HG02970 (cell line): Measurements from ENCODE around the gene DHFR2.
"Not testable (repeated sequence)": the region's sequence is repeated elsewhere in the genome, so short reads cannot be mapped to it uniquely, and the experiment has no call there.

Experiments used
- ATAC-seq: cut with Tn5 transposase; IDR thresholded peaks from one replicate; pipeline ENCODE4 v1.9.1; 2021; ENCODE audit warnings: mild to moderate bottlenecking, moderate library complexity, moderate number of reproducible peaks; ENCODE audit not compliant: unreplicated experiment, low FRiP score

The DHFR2 gene

DNA sequence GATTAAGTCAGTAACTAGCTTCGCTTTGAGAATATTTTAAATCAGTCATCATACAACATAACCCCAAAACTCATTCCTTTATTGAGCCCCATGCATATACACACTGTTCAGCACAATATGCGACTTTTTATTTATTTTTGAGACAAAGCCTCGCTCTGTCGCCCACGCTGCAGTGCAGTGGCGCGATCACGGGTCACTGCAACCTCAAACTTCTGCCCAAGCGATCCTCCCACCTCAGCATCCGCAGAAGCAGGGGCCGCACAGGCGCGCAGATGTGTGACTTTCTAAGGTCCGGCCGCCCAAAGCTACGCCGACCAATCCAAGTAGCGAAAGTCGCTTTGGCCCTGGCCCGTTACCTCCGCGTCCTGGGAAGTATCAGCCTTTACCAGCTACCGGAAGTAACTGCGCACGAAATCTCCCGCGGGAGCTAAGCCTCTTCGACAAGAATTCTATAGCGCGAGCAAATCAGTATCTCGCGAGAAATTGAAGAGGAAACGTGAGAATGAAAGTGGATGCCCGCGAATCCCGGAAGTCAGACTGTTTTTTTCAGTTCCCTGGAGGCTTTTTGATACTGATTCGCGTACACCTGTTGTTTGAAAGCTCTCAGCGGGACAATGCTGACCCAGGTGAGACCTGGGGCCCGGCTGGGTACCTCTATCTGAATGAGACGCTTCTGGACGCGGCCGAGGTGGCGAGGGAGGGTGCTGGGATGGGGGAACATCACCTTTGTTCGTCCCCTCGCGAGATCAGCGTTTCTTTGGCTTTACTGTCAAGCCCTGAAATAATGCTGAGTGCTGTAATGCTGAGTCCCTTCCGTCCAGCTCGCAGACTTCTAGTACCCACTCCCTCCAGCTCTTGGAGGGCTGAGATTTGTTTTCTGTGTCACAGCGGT is at the start of gene DHFR2, which contains the start of gene NSUN3:
TSS of gene DHFR2 (minus strand) at position 404 of the 892 bp plus-strand sequence. CDS start 1,405 bp downstream, outside the sequence.
TSS of gene NSUN3 (plus strand) at position 549 of the 892 bp plus-strand sequence. CDS start at position 615, 66 bp downstream.
- peak; percentile 97 for ATAC-seq

DNA sequence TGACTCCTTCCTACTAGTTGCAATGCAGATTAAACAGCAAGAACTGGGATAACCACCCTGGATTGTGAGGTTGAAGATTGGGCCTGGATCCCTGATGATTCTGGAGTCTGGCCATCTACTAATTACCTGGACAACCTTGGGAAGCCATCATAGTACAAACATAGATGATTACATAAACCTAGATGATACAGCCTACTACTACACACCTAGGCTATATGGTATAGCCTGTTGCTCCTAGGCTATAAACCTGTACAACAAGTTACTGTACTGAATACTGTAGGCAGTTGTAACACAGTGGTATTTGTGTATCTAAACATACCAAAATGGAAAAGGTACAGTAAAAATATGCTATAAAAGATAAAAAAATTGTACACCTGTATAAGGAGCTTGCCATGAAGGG is 48.1 kb upstream of the DHFR2 start:
- no peak for ATAC-seq

DNA sequence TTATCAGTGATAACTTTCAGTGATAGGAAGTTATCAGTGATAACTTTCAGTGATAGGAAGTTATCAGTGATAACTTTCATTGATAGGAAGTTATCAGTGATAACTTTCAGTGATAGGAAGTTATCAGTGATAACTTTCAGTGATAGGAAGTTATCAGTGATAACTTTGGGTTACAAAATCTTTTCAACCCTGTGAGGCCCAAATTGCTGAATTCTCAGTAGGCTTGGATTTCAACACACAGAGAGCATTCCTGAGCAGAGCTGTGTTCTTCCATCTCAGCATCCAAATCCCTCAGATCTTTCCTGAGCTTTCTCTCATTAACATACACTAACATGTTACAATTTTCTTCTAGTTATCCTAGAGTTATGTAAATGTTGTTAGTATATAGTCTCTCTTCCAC is 47.5 kb upstream of the DHFR2 start:
- ATAC-seq: not testable (repeated sequence)

DNA sequence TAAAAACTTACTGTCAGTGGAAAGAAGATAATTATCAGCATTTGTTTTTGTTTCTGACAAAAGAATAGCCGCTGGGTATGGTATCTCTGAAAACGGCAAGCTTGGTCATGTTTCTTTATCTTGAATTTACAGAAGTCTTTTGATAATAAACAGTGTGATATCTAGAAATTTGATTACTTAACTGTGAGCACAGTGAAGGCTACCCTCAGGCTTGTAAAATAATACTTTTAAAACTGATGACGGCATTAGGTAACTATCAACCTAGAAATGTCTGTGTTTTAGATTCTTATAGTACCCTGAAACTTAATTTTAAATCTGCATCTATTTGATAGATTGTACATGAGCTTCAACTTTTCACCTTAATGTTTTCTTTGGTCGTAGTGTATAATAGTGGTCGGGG is 43.6 kb upstream of the DHFR2 start:
- ATAC-seq: no peak

DNA sequence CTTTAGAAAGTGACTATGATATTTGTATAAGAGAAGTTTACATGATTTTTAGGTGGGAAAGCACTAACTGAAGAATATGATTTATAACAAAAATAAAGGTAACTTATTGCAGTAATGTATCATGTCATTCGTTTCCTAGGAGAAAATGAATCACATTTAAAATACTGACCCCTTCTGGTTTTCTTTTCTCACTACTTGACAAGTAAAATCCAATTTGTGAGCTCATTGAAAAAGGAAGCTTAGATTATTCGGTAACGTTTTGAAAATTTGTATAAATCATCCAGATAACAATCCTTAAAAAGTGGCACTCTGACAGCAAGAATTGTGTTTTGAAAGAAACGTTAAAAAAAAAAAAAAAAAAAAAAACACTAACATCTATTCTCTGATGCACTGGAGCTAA is 39.1 kb upstream of the DHFR2 start:
- ATAC-seq: no peak

DNA sequence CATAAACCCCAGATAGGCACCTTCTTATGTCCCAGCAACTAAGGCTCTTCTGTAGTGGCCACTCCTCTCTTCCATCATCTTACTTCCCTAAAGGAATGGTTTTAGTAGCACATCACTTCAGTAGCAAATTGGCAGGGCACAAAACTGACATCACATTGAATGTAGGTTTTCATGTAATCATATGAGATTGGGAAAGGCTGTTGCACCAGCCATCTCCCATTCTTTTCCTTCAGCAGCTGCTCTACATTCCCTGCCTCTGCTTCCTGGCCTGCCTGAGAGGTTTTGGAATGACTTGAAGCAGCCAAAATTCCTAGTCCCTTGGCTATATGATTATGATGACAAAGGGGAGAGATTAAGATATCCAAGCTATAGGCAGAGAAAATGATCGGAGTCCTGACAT is 36.6 kb upstream of the DHFR2 start:
- ATAC-seq: no peak

DNA sequence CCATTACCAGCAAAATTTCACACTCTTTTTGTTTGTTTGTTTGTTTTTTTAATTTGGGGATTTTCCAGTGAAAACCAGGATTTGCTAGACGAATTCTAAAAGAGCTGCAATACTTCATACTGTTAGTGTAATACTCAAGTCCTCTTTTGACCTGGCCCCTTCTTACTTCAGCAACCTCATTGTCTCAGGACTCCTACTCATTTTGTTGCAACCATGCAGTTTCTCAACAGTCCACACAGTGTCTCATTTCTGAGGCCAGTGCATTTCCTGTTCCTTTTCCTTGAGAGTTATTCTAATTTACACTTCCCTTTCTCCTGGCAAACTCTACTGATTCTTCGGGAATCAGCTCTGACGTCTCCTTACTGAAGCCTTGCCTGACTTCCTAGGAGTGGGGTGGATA is 35.7 kb upstream of the DHFR2 start:
- no peak for ATAC-seq

DNA sequence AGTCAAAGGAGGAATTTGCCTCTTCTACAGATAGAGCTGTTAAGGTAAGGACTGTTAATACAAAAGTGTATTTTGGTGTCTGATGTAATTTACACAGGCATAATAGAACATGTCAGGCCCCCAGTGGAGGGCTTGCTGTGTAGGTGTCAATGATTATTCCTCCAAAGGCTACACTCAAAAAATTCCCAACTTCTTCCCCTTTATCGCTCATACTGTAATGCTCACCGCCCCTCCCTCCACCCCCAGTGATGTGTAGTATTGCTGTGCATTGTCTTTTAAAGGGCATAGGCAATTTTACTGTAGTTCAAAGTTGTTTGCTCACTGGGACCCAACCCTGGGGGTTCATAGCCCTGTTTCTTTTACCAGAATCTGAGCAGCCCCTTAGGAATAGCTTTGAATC is 32.4 kb upstream of the DHFR2 start:
- no peak for ATAC-seq

DNA sequence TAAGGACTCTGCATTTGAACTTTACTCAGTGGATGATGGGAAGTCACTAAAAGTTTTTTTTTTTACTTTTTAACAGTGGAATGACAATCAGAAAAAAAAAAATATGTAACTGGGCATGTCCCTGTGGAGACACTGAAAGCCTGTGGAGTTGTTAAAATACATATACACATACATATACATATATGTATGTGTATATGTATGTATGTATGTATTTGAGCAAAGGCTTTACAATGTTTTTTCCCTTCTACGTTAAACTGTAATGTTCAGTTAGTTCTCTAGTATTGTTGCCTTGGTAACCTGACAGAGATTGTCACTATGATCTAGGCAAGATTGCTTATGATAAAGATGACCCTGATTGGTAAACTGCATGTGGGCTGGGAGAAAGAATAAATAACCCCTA is 30.4 kb upstream of the DHFR2 start:
- no peak for ATAC-seq

DNA sequence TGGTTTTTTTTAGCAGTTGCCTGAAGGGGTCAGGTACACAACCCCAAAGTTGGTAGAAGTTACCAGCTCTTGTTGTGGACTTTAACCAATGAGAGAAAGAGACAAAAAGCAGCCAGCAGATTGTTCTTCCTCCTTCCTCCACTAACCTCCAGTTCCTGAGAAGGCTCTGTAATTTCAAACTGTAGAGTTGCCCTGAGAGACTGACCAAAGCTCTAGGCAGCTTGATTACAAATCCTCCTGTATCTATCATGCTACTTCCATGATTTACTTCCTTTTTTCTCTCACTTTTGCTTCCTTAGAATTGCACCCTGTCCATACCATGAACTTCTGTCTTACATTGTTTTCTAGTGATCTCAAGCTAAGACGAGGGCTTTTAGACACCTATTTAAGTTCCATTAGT is 29.4 kb upstream of the DHFR2 start:
- no peak for ATAC-seq

DNA sequence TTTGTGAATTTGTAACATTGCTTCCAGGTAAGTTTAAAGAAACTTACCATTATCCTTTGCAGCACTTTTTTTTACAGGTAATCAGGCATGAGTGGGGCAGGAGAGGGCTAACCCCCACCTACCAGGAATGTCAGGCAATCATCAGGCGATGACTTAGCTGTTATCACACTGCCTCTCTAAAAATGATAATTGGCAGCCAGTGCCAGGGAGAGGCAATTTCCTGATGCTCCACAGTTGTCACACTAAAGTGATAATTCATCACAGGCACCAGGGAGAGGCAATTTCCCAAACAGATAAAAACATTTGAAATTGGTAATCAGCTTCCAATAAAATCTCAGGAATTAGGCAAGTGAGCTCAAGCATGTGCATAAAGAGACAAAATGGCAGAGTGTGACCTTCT is 26.4 kb upstream of the DHFR2 start:
- ATAC-seq: no peak

DNA sequence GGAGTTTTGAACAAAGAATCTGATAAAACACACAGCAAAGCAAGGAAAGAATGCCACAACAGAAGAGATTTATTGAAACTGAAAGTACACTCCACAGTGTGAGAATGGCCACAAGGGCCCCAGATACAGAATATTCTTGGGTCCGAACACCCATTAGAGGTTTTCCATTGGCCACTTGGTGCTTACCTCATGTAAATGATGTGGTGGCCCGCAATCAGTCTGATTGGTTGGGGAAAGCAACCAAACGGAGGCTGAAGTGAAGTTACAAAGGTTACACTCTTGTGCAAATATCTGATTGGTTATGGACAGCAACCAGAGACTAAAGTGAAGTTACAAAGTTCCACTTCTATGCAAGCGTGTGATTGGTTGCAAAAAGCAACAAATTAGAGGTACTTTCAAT is 20.5 kb upstream of the DHFR2 start:
- ATAC-seq: no peak

DNA sequence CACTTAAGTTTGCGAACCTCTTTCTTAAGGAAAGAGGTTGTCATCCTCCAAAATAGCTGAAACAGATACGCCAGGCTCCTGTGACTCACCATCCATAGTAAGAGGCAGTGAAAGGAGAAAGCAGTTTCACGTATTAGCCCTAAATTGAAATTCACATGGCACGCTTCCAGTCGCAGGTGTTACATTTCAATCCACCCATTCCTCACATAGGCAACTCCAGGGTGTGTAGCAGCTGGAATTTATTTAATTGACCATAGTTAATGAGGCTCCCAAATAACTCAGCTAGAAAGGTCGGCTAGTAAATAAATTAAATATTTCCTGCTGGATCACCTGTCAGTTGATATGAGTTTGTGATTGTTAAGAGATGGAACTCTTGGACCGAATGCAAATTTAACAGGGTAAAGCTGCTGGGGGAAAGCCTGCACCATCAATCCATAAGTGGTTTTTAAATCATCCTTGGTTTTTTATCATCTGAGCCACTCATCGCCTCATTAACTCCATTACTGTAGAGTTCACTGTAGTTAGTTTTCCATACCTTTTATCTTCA is 19.7 kb upstream of the DHFR2 start:
- ATAC-seq: no peak

DNA sequence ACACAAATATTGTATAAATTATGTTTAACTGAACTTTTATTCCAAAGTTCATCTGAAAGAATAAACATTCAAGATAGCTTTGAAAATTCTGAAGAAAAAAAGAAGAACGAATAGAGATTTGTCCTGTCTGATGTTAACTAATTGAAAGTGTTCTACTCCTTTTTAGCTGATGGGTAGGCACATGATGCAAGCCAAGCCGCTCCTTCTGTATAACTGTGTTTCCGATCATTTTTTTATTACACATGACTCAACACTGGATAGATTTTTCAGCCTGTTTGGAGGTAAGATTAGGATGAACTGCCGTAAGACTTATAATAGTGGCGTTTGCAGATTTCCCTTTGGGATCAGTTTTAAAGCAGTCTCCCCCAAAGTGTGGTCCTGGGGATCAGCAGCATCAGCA is 19.2 kb upstream of the DHFR2 start:
- no peak for ATAC-seq

DNA sequence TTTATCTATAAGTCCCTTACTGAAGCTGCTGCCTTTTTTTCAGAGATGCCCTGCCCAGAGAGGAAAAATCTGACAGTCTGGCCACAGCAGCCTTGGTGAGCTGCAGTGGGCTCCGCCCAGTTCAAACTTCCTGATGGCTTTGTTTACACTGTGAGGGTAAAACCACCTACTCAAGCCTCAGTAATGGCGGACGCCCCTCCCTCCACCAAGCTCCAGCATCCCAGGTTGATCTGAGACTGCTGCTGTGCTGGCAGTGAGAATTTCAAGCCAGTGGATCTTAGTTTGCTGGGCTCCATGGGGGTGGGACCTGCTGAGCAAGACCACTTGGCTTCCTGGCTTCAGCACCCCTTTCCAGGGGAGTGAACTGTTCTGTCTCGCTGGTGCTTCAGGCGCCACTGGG is 17.8 kb upstream of the DHFR2 start:
- not testable (repeated sequence) for ATAC-seq

DNA sequence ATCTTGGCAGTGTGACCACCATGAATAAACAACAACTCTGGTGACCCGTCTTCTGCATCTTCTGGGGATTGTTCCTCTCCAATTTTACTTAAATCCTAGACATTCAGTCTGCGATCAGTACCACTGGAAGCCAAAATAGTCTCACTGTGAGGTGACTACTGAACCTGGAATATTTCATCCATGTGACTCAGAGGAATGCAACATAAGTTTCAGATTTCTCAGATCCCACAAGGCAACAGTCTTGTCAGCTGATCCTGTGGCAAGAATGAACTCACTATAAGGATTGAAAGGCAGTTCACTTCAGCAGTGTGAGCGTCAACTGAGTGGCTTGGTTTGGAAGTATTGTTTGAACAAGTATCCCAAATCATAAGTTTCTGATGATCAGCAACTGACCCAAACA is 13.3 kb upstream of the DHFR2 start:
- ATAC-seq: no peak

DNA sequence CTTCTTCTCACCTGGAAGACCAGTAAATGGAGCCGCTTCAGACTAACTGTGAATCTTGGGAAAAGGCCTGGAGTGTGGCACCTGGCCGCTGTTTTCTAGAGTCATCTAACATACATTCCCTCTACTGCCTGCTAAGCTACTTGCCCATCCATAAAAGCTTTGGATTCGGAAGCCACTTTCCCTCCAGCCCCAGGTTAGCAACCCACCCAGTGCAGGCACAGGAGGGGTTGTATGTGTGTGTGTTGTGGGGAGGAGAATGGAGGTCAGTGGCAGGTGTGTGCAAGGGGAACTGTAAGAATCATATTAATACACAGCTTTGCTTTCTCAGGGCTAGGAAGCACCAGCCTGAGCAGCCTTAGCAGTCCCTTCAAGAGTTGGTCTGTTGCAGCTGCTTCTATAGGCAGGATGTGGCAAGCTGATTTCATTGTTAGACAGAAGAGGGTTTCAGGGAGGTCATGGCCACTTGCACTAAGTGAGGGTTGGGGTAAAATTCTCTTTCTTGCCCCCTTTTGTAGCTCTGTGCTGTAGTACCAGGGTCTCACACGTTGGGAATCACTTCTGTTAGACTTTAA is 9.1 kb upstream of the DHFR2 start:
- ATAC-seq: peak; percentile 64

DNA sequence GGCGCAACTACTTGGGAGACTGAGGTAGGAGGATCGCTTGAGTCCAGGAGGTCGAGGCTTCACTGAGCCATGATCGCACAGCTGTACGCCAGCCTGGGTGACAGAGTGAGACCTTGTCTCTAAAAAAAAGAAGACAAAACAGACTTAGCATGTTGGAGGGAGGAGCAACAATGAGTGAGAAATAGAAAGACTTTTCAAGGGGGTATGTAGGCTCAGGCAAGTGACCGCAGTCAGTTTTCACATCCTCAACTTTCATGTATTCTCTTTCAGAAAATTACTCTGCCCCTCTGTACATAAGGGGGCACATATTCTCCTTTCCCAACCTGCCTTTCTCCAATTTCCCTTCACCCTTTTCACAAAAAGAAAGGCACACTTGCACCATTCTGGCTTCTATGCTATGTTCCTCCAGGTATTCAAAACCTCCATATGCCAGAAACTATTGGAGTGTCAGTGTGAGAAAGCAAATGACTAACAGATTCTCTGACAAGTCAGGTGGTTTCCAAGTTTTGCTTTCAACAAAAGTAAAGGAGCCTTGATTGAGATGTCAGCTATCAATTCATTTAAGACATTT is 7.7 kb upstream of the DHFR2 start:
- peak; percentile 63 for ATAC-seq

DNA sequence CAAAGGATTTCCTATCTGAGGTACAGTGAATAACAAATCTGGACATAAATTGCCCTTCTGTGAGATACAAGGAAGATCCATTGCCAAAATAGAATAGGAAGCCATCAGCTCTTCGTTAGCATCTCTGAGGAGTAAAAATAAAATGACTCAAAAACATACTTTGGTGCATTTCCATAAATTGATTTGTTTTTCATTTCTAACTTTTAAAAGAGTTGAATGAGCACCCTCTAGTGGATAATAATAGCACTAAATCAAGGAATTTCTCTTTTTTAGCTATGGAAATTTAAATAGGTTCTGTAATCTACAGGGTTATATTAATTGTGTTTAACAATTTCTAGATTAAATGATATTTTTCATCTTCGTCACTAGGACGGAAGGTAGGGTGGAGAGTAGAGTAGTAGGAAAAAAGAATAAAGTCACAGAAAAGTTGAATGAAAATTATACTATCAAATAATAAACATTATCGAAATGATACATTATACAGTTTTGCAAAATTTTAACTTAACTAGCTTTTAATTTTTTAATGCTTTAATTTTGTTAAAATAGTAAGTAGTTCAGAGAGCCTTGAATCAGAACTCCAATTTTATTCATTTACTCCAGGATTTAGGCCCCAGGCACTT is 6.6 kb upstream of the DHFR2 start:
- no peak for ATAC-seq

DNA sequence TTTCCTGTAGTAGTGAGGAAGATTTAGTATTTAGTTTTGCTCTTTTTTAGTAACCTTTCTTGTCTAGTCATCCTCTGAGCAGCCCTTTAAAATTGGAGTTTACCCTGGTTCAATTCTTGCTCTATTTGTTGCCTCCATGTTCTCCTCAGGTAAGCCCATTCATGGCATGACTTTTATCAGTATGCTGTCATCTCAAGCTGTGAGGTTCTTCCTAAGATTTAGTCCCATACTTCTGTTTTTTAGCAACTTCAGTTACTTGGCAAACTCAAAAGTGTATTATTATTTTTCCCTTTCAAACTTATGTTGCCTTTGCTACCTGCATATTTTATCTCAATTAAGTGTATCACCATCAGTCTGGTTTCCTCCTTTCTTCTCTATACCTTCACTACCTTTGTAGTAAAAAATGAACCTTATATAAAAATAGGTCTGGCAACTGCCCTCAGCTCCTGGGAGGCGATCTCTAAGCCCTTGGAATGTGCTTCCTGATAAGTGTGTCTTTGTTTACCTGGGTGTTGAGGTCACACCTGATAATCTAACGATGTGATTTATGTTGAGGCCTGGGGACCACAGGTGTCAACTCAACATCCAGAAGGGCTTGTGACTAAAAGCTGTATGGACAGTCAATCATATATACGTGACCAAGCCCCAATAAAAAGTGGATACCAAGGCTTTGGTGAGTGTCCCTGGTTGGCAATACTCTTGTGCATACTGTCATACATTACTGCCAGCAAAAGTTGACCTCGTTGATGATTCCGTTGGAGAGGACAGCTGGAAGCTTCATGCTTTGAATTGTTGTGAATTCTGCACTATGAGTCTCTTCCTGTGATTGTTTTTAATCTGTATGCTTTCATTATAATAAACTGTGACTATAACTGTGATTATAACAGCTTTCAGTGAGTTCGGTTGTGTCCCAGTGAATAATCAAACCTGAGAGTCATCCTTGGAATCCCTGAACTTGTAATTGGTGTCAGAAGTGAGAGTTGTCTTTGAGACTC is 4.1 kb upstream of the DHFR2 start:
- no peak for ATAC-seq
